Stimulated activated CD4-positive, alpha-beta T cell treated with anti-CD3 and anti-CD28 coated beads, TNF-alpha, amount 100 ng/mL, for 24 hours (primary cell): ENCODE measurements around the gene SLMAP.
"Not testable (repeated sequence)": the region's sequence is repeated elsewhere in the genome, so short reads cannot be mapped to it uniquely, and the experiment has no call there.

Experiments
- DNase-seq, 3 experiments: peaks; one replicate each; pipeline ENCODE4 v3.0.0-alpha.2; 2020; ENCODE audit warnings: low read depth in 3 of 3

SLMAP gene

DNA sequence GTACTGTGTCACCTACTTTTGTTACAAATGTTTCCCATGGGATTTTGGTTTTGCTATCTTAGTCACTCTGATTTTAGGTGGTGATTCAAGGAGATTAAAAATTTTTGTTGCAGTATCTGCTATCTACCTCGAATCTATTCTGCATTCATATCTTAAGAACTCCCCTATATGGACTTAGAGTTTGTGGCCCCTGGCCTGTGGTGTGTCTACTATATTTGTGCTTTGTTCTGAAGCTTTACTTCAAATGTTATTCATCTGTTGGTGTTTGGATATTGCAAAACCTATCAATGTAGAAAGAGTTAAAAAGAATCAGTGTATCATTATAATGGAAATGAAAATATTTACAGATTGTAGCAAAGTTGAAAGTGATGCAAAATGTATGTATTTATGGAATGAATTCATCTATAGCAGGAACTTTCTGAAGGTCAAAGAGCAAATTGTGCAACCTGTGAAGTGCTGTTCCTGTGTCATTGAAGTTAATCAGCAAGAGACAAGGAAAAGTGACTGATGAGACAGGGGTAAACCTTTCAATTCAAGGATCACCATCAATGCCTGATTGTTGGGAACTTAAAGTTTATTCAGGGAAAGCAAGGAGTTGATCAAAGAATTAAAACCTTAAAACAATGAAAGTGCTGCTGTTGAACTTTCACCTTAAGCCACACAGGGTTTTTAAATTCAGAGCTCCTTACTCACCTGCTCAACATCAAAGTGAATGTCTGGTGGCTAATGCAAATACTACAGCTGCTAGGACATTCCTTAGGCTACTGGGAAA is 71.0 kb downstream of the SLMAP start:
- no peak for DNase-seq

- DNase-seq = no peak
Observed at GRCh38 chr3:57827757-57828156, 71.6 kb downstream of the SLMAP start.

DNA sequence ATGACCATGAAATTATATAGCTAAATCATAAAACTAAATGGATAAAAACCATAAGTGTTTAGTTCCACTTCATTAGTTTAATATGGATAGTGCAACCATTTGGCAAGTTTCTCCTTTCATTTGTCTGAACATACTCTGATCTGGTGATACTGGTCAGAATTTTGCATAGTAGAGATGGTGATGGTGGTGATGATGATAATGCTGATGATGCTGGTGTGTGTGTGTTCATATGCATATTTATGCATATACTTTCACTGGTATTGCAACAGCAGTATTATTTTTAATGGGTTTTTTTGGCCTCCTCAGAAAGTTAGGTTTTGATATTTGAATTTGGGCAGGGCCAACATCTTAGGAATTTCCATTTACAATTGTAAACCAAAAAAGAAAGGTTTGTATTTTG is 76.4 kb downstream of the SLMAP start:
- DNase-seq = no peak

- DNase-seq = no peak
Observed at GRCh38 chr3:57832900-57833313, 76.8 kb downstream of the SLMAP start.

- DNase-seq = no peak
Observed at GRCh38 chr3:57833763-57834162, 77.7 kb downstream of the SLMAP start.

DNA sequence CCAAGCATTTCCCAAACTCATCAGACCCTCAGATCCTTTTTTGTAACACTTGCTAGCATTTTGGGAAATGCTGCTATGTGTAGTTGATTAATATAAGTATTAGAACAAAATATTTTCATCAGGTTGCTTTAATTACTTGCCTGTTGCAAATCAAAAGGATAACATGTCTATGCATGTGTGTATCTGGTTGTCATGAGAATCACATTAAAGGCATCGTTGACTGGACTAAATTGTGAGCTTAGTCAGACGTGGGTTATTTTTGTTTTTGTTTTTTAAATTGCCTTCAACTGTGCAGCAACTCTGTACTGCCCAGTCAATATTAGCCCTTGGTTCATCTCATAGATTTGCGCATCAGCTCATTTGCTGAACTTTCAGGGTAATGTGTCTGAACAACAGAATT is 81.6 kb downstream of the SLMAP start:
- no peak for DNase-seq

DNA sequence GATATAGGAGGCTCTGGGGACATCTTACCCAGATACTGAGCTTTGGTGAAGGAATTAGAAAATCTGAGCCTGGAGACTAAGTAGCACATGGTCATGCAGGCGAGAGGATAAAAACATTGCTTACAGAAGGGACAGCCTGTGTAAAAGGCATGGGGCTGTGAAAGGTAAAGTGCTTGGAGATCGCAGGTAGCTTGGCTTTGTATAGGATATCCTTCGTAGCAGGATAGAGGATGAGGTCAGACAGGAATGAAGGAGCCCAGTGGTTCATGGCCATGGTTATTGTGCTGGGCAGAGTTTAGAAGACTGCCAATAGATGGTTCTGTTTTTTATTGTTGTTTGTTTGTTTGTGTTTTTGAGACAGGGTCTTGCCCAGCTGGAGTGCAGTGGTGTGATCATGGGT is 82.5 kb downstream of the SLMAP start:
- DNase-seq = no peak

DNA sequence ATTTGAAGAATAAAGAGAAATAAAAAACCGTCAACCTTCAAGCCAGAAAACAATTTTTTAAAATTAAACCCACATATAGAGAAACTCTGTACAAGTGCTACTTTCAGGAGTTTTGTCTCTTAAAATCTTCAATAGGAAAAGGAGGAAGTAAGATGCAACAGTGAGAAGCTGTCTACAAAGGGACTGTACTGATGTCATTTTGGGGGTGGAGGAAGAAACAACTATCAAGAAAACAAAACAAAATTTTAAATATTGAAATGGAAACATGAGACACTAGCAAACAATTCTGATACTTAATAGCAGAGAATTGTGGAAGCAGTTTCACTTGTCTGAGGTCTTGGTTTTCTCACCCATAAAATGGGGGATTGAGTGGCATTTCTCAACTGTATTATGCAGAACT is 84.4 kb downstream of the SLMAP start:
- DNase-seq = no peak

DNA sequence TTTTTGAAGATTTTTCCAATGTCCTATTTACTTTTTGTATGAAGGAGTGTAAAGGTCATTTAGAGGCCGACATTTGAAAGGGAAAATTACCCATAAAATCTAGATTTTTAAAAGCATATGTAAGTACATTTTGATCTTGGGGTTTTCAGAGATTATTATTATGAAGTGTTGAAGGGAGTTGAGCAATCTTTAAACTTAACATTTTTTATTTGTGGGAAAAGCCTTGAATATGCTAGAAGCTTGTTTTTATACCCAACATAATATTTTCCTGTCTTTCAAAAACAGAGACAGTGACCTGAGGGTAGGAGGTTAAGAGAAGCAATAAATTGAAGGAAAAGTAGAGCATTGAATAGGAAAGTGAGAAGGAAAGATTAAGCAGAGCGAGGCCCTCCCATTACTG is 85.7 kb downstream of the SLMAP start:
- DNase-seq = no peak

DNA sequence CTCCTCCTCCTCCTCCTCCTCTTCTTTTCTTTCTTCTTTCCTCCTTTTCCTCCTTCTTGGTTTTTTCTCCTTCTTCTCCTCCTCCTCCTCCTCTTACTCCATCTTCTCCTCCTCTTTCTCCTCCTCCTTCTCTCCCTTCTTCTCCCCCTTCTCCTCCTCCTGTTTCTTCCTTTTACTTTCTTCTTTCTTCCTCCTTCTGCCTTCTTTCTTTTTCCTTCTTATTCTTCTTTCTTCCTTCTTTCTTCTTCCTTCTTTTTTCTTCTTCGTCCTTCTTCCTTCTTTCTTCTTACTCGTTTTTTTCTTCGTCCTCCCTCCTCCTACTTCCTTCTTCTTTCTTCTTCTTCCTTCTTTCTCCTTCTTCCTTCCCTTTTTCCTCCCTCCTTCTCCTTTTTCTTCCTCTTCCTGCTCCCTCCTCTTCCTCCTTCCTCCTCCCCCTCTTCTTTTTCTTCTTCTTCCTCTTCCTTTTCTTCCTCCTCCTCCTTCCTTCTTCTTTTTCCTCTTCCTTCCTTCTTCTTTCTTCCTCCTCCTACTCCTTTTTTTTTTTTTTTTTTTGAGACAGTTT is 92.1 kb downstream of the SLMAP start:
- DNase-seq = no peak

- DNase-seq = no peak
Observed at GRCh38 chr3:57851304-57851703, 95.2 kb downstream of the SLMAP start.

- DNase-seq = no peak
Observed at GRCh38 chr3:57852896-57853295, 96.8 kb downstream of the SLMAP start.

DNA sequence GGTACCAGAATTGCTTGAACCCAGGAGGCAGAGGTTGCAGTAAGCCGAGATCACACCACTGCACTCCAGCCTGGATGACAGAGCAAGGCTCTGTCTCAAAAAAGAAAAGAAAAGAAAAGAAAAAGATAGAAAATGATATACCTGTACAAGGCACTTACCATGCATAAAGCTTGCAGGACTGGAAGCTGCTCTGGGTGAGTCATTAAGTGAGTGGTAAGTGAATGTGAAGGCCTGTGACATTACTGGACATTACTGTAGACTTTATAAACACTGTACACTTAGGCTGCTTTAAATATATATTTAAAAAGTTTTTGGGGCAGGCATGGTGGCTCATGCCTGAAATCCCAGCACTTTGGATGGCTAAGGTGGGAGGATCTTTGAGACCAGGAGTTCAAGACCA is 99.2 kb downstream of the SLMAP start:
- DNase-seq = no peak

- DNase-seq = no peak
Observed at GRCh38 chr3:57855943-57856342, 99.8 kb downstream of the SLMAP start.

- DNase-seq = no peak
Observed at GRCh38 chr3:57856675-57857074, 100.6 kb downstream of the SLMAP start.

DNA sequence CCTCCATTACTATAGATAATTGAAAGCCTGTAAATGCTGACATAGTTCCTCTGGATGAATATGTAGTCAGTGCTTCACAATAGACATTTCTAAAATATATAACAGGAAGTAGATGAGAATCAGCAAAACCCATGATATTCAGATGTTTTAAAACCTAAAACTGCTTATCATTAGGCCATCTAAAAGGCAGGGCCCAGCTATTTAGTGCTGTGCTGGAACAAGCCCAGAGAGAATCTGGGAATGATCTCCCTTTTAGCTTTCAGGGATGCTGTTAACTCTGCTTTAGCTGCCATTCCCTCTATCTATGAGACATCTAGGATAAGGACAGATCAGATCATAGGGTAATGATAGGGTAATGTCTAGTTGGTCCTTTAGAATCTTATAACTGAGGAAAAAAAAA is 106.8 kb downstream of the SLMAP start:
- DNase-seq = no peak

DNA sequence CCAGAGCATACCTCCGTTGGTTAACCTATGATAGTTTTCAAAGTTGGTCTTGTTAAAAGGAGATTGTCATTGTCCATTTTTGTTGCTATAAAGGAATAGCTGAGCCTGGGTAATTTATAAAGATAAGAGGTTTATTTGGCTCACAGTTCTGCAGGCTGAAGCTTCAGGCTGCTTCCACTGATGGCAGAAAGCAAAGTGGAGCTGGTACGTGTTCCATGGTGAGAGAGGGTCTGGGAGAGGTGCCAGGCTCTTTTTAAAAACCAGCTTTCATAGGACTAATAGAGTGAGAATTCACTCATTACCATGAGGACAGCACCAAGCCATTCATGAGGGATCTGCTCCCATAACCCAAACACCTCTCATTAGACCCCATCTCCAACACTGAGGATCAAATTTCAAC is 107.3 kb downstream of the SLMAP start:
- no peak for DNase-seq

DNA sequence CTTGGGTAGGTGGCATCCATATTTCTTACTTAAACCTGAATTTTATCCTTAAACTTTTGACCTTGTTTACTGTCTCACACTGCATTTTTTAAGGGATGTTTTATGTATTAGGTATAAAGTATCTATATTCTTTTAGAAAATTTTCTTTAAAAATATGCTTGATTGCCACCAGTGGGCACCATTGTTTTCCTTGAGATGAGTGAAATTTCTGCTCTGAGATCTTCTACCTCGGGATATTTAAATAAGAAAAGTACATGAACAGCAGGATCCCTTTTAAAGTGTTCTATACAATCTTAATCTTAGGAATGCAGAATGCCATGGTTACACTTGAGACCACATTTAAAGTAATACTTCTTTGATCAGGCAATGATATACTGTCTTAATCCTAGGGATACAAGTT is 108.7 kb downstream of the SLMAP start:
- no peak for DNase-seq

DNA sequence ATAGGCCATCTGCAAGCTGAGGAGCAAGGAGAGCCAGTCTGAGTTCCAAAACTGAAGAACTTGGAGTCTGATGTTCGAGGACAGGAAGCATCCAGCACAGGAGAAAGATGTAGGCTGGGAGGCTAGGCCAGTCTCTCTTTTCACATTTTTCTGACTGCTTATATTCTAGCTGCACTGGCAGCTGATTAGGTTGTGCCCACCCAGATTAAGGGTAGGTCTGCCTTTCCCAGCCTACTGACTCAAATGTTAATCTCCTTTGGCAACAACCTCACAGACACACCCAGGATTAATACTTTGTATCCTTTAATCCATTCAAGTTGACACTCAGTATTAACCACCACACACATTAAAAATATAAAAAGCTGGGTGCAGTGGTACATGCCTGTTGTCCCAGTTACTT is 113.0 kb downstream of the SLMAP start:
- not testable (repeated sequence) for DNase-seq

GRCh38 chr3:57872606-57873005 is 116.5 kb downstream of the SLMAP start:
- no peak for DNase-seq

GRCh38 chr3:57876632-57877031 is 120.5 kb downstream of the SLMAP start:
- no peak for DNase-seq

- no peak for DNase-seq
Observed at GRCh38 chr3:57877116-57877515, 121.0 kb downstream of the SLMAP start.

DNA sequence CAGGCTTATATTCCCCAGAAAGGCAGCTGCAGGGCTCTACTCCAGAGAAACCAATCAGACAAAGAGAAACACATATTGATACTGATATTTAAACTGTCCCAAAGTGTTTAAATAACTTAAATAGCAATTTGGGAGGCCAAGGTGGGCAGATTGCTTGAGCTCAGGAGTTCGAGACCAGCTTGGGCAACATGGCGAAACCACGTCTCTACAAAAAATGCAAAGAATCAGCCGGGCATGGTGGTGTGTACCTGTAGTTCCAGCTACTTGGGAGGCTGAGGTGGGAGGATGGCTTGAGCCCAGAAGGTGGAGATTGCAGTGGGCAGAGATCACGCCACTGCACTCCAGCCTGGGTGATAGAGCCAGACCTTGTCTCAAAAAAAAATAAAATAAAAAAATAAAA is 128.3 kb downstream of the SLMAP start:
- not testable (repeated sequence) for DNase-seq

- no peak for DNase-seq
Observed at GRCh38 chr3:57889807-57890206, 133.7 kb downstream of the SLMAP start.
